GM10847 (cell line): ENCODE data around the gene MARK3.

ENCODE experiments used
- POLR2A ChIP-seq: IDR thresholded peaks from 2 replicates; pipeline ENCODE4 v1.6.1; 2011; ENCODE audit not compliant: insufficient read length; ENCODE audit errors: extremely low read depth

MARK3 gene

GRCh38 chr14:103528146-103528586 is 143.0 kb downstream of the MARK3 start:
- TF ChIP-seq POLR2A = no peak

- TF ChIP-seq POLR2A = peak; percentile 62
Observed at GRCh38 chr14:103528587-103529382, 143.6 kb downstream of the MARK3 start, which contains the start of gene TRMT61A. Gene TRMT61A, plus strand, starts transcription at chr14:103529196. Its CDS starts 783 bp downstream, at chr14:103529979.

GRCh38 chr14:103529383-103530365 is 144.5 kb downstream of the MARK3 start:
- TF ChIP-seq POLR2A = no peak

GRCh38 chr14:103530390-103530789 is 145.2 kb downstream of the MARK3 start:
- no peak for TF ChIP-seq POLR2A

GRCh38 chr14:103530831-103531230 is 145.6 kb downstream of the MARK3 start:
- TF ChIP-seq POLR2A = no peak

GRCh38 chr14:103531421-103532215 is 146.4 kb downstream of the MARK3 start:
- TF ChIP-seq POLR2A = no peak

GRCh38 chr14:103532216-103533136 is 147.3 kb downstream of the MARK3 start:
- no peak for TF ChIP-seq POLR2A

- no peak for TF ChIP-seq POLR2A
Observed at GRCh38 chr14:103533137-103533998, 148.2 kb downstream of the MARK3 start.

- TF ChIP-seq POLR2A = no peak
Observed at GRCh38 chr14:103533999-103534575, 148.9 kb downstream of the MARK3 start.

- no peak for TF ChIP-seq POLR2A
Observed at GRCh38 chr14:103534576-103535061, 149.4 kb downstream of the MARK3 start.

- TF ChIP-seq POLR2A = no peak
Observed at GRCh38 chr14:103535081-103535890, 150.1 kb downstream of the MARK3 start.
